GM12878 (cell line): ENCODE data around the gene NFYC. TPM values are rescaled to one million over a fixed set of nuclear protein-coding genes. Genes with fewer than 3 reads are reported as not detected.
A peak's percentile ranks its signal among the peaks of the same experiment; 100 is the strongest.

Source experiments
- ATAC-seq: fragments of 200-7000 bp; cut with Tn5 transposase; 3 replicates; pipeline ENCODE4 v1.9.1; 2020; ENCODE audit warnings: mild to moderate bottlenecking, moderate library complexity
- BruUV-seq: library from RNA; stranded (reverse); fragments of 400-500 nt; replicated peaks from 2 replicates; lab custom pipeline; 2021; lab: Mats Ljungman, UMichigan
- CTCF ChIA-PET: fragments of 300-600 bp; sonication (Branson Sonifier 250); formaldehyde crosslinking; extraction: SDS; loops from one replicate; lab custom pipeline; 2021; ENCODE audit warnings: inconsistent platforms; lab: Yijun Ruan, JAX
- POLR2A ChIA-PET: fragments of 350-600 bp; formaldehyde crosslinking; extraction: SDS; loops from one replicate; lab custom pipeline; 2021; ENCODE audit warnings: inconsistent platforms; lab: Charles Lee
- RAD21 ChIA-PET: fragments of 300-600 bp; sonication (Branson Sonifier 250); formaldehyde crosslinking; loops from one replicate; lab custom pipeline; 2023; ENCODE audit warnings: antibody characterized with exemption; ENCODE audit not compliant: unreplicated experiment; lab: Charles Lee
- SMC1A ChIA-PET: fragments of 300-600 bp; sonication (Branson Sonifier 250); formaldehyde crosslinking; loops from one replicate; lab custom pipeline; 2023; ENCODE audit not compliant: unreplicated experiment, uncharacterized antibody; lab: Charles Lee
- DNase-seq: peaks from one replicate; pipeline ENCODE4 v3.0.0-alpha.2; 2011; ENCODE audit warnings: low read depth, low spot score
- FAIRE-seq: peaks from 3 replicates; lab custom pipeline; 2011; peaks lifted over from hg19 to GRCh38; lab: Jason Lieb, UNC
- H2AFZ ChIP-seq: 2 replicates; pipeline ENCODE4 v1.6.0; 2011; ENCODE audit warnings: low read depth, low read length, control low read depth; ENCODE audit not compliant: control insufficient read depth
- H3K27ac ChIP-seq: 2 replicates; pipeline ENCODE4 v1.5.1; 2011; ENCODE audit warnings: control low read depth; ENCODE audit not compliant: control insufficient read depth, insufficient read depth
- H3K27me3 ChIP-seq, 2 experiments: replicated peaks in 1 of 2; 2 replicates each; pipeline versions ENCODE4 v1.6.0 to v1.6.1; 2011; ENCODE audit warnings: low read length in 1 of 2; ENCODE audit not compliant: control insufficient read depth in 2 of 2, insufficient read depth in 2 of 2
- H3K36me3 ChIP-seq, 2 experiments: 2 replicates each; pipeline ENCODE4 v1.5.1; 2011; ENCODE audit warnings: low read length in 1 of 2; ENCODE audit not compliant: control insufficient read depth in 2 of 2, insufficient read depth in 2 of 2
- H3K4me1 ChIP-seq: 2 replicates; pipeline ENCODE4 v1.6.1; 2011; ENCODE audit warnings: mild to moderate bottlenecking, low read length, moderate library complexity, mixed read lengths; ENCODE audit not compliant: control insufficient read depth, insufficient read depth
- H3K4me2 ChIP-seq: 2 replicates; pipeline ENCODE4 v1.6.0; 2011; ENCODE audit warnings: control low read depth; ENCODE audit not compliant: control insufficient read depth, insufficient read depth
- H3K4me3 ChIP-seq: fragments of 200-600 bp; sonication (generic); 2 replicates; pipeline ENCODE4 v1.5.1; 2016
- H3K79me2 ChIP-seq: 2 replicates; pipeline ENCODE4 v1.6.0; 2011; ENCODE audit warnings: low read length; ENCODE audit not compliant: control insufficient read depth, insufficient read depth
- H3K9ac ChIP-seq: 2 replicates; pipeline ENCODE4 v1.8.0; 2011; ENCODE audit warnings: low read length, control low read depth, mixed read lengths; ENCODE audit not compliant: control insufficient read depth, insufficient read depth
- H3K9me3 ChIP-seq: replicated peaks from 3 replicates; pipeline ENCODE4 v1.5.1; 2011; ENCODE audit warnings: mild to moderate bottlenecking, low read length; ENCODE audit not compliant: control insufficient read depth, insufficient read depth
- H4K20me1 ChIP-seq: 2 replicates; pipeline ENCODE4 v1.6.0; 2011; ENCODE audit not compliant: control insufficient read depth, insufficient read depth
- ATF7 ChIP-seq: fragments of 450-650 bp; IDR thresholded peaks from 2 replicates; pipeline ENCODE4 v1.6.1; 2016; ENCODE audit warnings: low read depth, mild to moderate bottlenecking
- BACH1 ChIP-seq: fragments of 450-650 bp; IDR thresholded peaks from 2 replicates; pipeline ENCODE4 v1.6.1; 2017; ENCODE audit warnings: mild to moderate bottlenecking, borderline replicate concordance
- BRCA1 ChIP-seq: IDR thresholded peaks from 2 replicates; pipeline ENCODE4 v1.6.1; 2011; ENCODE audit warnings: low read depth, low read length, improper control_type of control experiment
- SUZ12 ChIP-seq: fragments of 200-600 bp; sonication (generic); IDR thresholded peaks from one replicate; pipeline ENCODE4 v1.6.1; 2018; ENCODE audit warnings: antibody characterized with exemption, mild to moderate bottlenecking; ENCODE audit not compliant: unreplicated experiment
- WGBS: methylation state at CpG from one replicate; pipeline ENCODE4 v1.1.6; 2016; ENCODE audit warnings: low lambda C conversion rate; ENCODE audit not compliant: insufficient replicate concordance, insufficient coverage; ENCODE audit errors: missing lambda C conversion rate; 5-methylcytosine and 5-hydroxymethylcytosine counted together
- in situ Hi-C: fragments of 300-500 bp; cut with MboI; formaldehyde crosslinking; loops from 9 replicates; pipeline ENCODE4 v1.14.3; 2018; ENCODE audit warnings: mixed read lengths
- intact Hi-C: fragments of 100-400 bp; cut with micrococcal nuclease; formaldehyde crosslinking; loops from one replicate; pipeline ENCODE4 v1.14.2; 2022; ENCODE audit not compliant: unreplicated experiment
- polyA plus RNA-seq, 11 experiments: library from polyadenylated mRNA; depleted of rRNA in 4 of 11; unstranded in 6 of 11; stranded (reverse) in 5 of 11; fragments of >200 nt; fragmentation: Nextera tagmentation in 4 of 11; fragmentation: Illumina TruSeq in 1 of 11; extraction: Ambion mirVana in 4 of 11; extraction: Trizol in 1 of 11; gene quantifications; 1 replicate in 1 of 11; 2 replicates in 10 of 11; pipeline versions ENCODE4 v1.2.1 to v1.2.3, GENCODE V29; 2011 to 2016; ENCODE audit warnings: inconsistent platforms in 2 of 11, missing spikeins in 2 of 11, low read depth in 1 of 11
- total RNA-seq, 4 experiments: library from RNA; depleted of rRNA in 3 of 4; stranded (reverse); fragments of >200 nt in 3 of 4; fragmentation: Illumina TruSeq in 1 of 4; extraction: Trizol in 1 of 4; gene quantifications; 2 replicates each; pipeline versions ENCODE4 v1.2.1 to v1.2.3, GENCODE V29; 2013 to 2021
- TF ChIP-seq, protein P1 (sequence below): fragments of 150-350 bp; IDR thresholded peaks from 2 replicates; pipeline ENCODE4 v1.6.1; 2016; ENCODE audit warnings: low read depth, low read length
- TF ChIP-seq, protein P2 (sequence below): fragments of 450-650 bp; IDR thresholded peaks from 2 replicates; pipeline ENCODE4 v1.6.1; 2018; ENCODE audit warnings: borderline replicate concordance, mild to moderate bottlenecking; ENCODE audit not compliant: partially characterized antibody
- TF ChIP-seq, protein P3 (sequence below): IDR thresholded peaks from 2 replicates; pipeline ENCODE4 v1.6.1; 2012; ENCODE audit warnings: low read depth, low read length, improper control_type of control experiment
- TF ChIP-seq, protein P4 (sequence below): IDR thresholded peaks from 2 replicates; pipeline ENCODE4 v1.6.1; 2011; ENCODE audit warnings: low read depth, mild to moderate bottlenecking, low read length, moderate library complexity, borderline replicate concordance; ENCODE audit errors: extremely low read depth
- TF ChIP-seq, protein P5 (sequence below): IDR thresholded peaks from 2 replicates; pipeline ENCODE4 v1.6.1; 2012; ENCODE audit warnings: improper control_type of control experiment, low read depth, low read length; ENCODE audit not compliant: insufficient replicate concordance

Gene NFYC
- total and polyA plus RNA-seq, 10 of the 15 experiments (the other 5 are each of a cell fraction or from before 2014, with no cell fraction given) = 4.3 to 84.2 (median 58.3) TPM

DNA sequence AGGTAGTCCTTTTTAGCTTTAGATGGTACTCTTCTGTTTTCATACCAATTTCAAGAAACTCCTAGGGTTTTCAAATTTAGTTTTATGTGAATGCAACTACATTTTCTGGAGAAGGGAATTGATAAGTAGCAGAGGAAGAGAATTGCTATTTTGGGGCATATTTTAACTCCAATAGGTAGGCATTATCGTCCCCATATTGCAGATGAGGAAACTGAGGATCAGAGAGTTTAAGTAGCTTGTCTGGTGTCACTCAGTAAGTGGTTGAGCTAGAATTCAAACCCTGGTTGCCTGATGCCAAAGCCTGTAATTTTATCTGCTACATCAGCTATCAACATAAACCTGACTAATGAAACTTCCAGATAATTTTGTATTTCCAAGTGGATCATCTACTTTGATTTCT lies 1.9 kb downstream of the NFYC start:
- no TSS peak for BruUV-seq
- CTCF ChIA-PET = interaction anchor here (0.6 to 4.0 kb wide), 16 partner anchors 10 to 161 kb away, joined by 3 to 51 read pairs (median 4); no protein-coding TSS in a partner anchor
- Histone ChIP-seq H4K20me1 (no peaks in the 10 kb centered on the region), H2AFZ (no peak overlapping the region), H3K9me3 (no peaks in the 10 kb centered on the region), H3K36me3 (no peaks in the 10 kb centered on the region; a peak in 1 of 4 replicates), H3K79me2 (peaks cover 80% of the 10 kb centered on the region), H3K4me2 (peak overlapping the region; percentile 86), H3K27ac (peak overlapping the region; percentile 98), H3K4me3 (peak overlapping the region; percentile 95), H3K27me3 (no peaks in the 10 kb centered on the region), H3K4me1 (peaks cover 43% of the 10 kb centered on the region), H3K9ac (peak overlapping the region; percentile 99)
- DNase-seq (no peak), ATAC-seq (no peak), FAIRE-seq (no peak)
- intact Hi-C loops = loop anchor here (5.0 kb wide), 1 partner anchor 59 kb away; no protein-coding TSS in a partner anchor
- POLR2A ChIA-PET = interaction anchor here (0.5 to 8.1 kb wide), 11 partner anchors 13 to 294 kb away, joined by 3 to 244 read pairs (median 4); no protein-coding TSS in a partner anchor
- in situ Hi-C loops = no loop called here
- WGBS = 47% methylated on average over 1 of the region's 1 CpG
- SMC1A ChIA-PET = interaction anchor here (0.6 to 8.4 kb wide), 19 partner anchors 9 to 456 kb away, joined by 3 to 115 read pairs (median 5); no protein-coding TSS in a partner anchor
- RAD21 ChIA-PET = interaction anchor here (0.7 to 6.5 kb wide), 9 partner anchors 9 to 259 kb away, joined by 3 to 89 read pairs (median 6); no protein-coding TSS in a partner anchor
- TF ChIP-seq, protein P1, sequence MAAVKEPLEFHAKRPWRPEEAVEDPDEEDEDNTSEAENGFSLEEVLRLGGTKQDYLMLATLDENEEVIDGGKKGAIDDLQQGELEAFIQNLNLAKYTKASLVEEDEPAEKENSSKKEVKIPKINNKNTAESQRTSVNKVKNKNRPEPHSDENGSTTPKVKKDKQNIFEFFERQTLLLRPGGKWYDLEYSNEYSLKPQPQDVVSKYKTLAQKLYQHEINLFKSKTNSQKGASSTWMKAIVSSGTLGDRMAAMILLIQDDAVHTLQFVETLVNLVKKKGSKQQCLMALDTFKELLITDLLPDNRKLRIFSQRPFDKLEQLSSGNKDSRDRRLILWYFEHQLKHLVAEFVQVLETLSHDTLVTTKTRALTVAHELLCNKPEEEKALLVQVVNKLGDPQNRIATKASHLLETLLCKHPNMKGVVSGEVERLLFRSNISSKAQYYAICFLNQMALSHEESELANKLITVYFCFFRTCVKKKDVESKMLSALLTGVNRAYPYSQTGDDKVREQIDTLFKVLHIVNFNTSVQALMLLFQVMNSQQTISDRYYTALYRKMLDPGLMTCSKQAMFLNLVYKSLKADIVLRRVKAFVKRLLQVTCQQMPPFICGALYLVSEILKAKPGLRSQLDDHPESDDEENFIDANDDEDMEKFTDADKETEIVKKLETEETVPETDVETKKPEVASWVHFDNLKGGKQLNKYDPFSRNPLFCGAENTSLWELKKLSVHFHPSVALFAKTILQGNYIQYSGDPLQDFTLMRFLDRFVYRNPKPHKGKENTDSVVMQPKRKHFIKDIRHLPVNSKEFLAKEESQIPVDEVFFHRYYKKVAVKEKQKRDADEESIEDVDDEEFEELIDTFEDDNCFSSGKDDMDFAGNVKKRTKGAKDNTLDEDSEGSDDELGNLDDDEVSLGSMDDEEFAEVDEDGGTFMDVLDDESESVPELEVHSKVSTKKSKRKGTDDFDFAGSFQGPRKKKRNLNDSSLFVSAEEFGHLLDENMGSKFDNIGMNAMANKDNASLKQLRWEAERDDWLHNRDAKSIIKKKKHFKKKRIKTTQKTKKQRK = no peak
- no peak for TF ChIP-seq ATF7
- TF ChIP-seq, protein P2, sequence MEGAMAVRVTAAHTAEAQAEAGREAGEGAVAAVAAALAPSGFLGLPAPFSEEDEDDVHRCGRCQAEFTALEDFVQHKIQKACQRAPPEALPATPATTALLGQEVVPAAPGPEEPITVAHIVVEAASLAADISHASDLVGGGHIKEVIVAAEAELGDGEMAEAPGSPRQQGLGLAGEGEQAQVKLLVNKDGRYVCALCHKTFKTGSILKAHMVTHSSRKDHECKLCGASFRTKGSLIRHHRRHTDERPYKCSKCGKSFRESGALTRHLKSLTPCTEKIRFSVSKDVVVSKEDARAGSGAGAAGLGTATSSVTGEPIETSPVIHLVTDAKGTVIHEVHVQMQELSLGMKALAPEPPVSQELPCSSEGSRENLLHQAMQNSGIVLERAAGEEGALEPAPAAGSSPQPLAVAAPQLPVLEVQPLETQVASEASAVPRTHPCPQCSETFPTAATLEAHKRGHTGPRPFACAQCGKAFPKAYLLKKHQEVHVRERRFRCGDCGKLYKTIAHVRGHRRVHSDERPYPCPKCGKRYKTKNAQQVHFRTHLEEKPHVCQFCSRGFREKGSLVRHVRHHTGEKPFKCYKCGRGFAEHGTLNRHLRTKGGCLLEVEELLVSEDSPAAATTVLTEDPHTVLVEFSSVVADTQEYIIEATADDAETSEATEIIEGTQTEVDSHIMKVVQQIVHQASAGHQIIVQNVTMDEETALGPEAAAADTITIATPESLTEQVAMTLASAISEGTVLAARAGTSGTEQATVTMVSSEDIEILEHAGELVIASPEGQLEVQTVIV = no peak
- TF ChIP-seq BACH1 = no peak
- TF ChIP-seq, protein P3, sequence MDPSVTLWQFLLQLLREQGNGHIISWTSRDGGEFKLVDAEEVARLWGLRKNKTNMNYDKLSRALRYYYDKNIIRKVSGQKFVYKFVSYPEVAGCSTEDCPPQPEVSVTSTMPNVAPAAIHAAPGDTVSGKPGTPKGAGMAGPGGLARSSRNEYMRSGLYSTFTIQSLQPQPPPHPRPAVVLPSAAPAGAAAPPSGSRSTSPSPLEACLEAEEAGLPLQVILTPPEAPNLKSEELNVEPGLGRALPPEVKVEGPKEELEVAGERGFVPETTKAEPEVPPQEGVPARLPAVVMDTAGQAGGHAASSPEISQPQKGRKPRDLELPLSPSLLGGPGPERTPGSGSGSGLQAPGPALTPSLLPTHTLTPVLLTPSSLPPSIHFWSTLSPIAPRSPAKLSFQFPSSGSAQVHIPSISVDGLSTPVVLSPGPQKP = no peak
- TF ChIP-seq, protein P4, sequence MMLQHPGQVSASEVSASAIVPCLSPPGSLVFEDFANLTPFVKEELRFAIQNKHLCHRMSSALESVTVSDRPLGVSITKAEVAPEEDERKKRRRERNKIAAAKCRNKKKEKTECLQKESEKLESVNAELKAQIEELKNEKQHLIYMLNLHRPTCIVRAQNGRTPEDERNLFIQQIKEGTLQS = no peak
- TF ChIP-seq SUZ12 = no peak
- TF ChIP-seq, protein P5, sequence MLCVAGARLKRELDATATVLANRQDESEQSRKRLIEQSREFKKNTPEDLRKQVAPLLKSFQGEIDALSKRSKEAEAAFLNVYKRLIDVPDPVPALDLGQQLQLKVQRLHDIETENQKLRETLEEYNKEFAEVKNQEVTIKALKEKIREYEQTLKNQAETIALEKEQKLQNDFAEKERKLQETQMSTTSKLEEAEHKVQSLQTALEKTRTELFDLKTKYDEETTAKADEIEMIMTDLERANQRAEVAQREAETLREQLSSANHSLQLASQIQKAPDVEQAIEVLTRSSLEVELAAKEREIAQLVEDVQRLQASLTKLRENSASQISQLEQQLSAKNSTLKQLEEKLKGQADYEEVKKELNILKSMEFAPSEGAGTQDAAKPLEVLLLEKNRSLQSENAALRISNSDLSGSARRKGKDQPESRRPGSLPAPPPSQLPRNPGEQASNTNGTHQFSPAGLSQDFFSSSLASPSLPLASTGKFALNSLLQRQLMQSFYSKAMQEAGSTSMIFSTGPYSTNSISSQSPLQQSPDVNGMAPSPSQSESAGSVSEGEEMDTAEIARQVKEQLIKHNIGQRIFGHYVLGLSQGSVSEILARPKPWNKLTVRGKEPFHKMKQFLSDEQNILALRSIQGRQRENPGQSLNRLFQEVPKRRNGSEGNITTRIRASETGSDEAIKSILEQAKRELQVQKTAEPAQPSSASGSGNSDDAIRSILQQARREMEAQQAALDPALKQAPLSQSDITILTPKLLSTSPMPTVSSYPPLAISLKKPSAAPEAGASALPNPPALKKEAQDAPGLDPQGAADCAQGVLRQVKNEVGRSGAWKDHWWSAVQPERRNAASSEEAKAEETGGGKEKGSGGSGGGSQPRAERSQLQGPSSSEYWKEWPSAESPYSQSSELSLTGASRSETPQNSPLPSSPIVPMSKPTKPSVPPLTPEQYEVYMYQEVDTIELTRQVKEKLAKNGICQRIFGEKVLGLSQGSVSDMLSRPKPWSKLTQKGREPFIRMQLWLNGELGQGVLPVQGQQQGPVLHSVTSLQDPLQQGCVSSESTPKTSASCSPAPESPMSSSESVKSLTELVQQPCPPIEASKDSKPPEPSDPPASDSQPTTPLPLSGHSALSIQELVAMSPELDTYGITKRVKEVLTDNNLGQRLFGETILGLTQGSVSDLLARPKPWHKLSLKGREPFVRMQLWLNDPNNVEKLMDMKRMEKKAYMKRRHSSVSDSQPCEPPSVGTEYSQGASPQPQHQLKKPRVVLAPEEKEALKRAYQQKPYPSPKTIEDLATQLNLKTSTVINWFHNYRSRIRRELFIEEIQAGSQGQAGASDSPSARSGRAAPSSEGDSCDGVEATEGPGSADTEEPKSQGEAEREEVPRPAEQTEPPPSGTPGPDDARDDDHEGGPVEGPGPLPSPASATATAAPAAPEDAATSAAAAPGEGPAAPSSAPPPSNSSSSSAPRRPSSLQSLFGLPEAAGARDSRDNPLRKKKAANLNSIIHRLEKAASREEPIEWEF = no peak
- TF ChIP-seq BRCA1 = no peak
